Epithelial cell of esophagus (primary cell): ENCODE results near the gene SRPK3.

Experiments used
- DNase-seq: peaks from one replicate; pipeline ENCODE4 v3.0.0; 2010; ENCODE audit warnings: low read depth
- H3K4me3 ChIP-seq: 2 replicates; pipeline ENCODE4 v1.5.1; 2011; ENCODE audit warnings: mild to moderate bottlenecking, low read length, control low read depth
- TF ChIP-seq, protein P1 (sequence below): IDR thresholded peaks from 2 replicates; pipeline ENCODE4 v1.5.1; 2011; ENCODE audit warnings: low read depth, mild to moderate bottlenecking, low read length, control low read depth, inconsistent platforms; ENCODE audit not compliant: insufficient read depth; ENCODE audit errors: missing control alignments

The SRPK3 gene

DNA sequence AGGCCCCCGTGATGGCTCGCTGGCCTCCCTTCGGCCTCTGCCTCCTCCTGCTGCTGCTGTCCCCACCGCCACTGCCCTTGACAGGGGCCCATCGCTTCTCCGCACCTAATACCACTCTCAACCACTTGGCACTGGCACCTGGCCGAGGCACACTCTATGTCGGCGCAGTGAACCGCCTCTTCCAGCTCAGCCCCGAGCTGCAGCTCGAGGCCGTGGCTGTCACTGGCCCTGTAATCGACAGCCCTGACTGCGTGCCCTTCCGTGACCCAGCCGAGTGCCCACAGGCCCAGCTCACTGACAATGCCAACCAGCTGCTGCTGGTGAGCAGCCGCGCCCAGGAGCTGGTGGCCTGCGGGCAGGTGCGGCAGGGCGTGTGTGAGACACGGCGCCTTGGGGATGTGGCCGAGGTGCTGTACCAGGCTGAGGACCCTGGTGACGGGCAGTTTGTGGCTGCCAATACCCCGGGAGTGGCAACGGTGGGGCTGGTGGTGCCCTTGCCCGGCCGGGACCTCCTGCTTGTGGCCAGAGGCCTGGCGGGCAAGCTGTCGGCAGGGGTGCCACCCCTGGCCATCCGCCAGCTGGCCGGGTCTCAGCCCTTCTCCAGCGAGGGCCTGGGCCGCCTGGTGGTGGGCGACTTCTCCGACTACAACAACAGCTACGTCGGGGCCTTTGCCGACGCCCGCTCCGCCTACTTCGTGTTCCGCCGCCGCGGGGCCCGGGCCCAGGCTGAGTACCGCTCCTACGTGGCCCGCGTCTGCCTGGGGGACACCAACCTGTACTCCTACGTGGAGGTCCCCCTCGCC is 13.8 kb upstream of the SRPK3 start:
- DNase-seq = no peak
- H3K4me3 ChIP-seq = no peak overlapping the region
- TF ChIP-seq, protein P1, sequence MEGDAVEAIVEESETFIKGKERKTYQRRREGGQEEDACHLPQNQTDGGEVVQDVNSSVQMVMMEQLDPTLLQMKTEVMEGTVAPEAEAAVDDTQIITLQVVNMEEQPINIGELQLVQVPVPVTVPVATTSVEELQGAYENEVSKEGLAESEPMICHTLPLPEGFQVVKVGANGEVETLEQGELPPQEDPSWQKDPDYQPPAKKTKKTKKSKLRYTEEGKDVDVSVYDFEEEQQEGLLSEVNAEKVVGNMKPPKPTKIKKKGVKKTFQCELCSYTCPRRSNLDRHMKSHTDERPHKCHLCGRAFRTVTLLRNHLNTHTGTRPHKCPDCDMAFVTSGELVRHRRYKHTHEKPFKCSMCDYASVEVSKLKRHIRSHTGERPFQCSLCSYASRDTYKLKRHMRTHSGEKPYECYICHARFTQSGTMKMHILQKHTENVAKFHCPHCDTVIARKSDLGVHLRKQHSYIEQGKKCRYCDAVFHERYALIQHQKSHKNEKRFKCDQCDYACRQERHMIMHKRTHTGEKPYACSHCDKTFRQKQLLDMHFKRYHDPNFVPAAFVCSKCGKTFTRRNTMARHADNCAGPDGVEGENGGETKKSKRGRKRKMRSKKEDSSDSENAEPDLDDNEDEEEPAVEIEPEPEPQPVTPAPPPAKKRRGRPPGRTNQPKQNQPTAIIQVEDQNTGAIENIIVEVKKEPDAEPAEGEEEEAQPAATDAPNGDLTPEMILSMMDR = no peak

DNA sequence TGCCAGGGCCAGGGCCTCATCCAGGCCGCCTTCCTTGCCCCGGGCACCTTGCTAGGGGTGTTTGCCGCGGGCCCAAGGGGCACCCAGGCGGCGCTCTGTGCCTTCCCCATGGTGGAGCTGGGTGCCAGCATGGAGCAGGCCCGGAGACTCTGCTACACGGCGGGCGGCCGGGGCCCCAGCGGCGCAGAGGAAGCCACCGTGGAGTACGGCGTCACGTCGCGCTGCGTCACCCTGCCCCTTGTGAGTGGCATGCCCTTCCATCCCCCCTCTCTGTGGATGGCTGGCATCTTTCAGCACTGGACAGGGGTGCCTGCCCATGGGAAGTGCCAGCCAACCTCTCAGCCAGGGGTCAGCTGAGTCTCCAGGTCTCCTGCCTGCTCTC is 13.2 kb upstream of the SRPK3 start:
- DNase-seq = no peak
- TF ChIP-seq, protein P1 = no peak
- no peak overlapping the region for H3K4me3 ChIP-seq

DNA sequence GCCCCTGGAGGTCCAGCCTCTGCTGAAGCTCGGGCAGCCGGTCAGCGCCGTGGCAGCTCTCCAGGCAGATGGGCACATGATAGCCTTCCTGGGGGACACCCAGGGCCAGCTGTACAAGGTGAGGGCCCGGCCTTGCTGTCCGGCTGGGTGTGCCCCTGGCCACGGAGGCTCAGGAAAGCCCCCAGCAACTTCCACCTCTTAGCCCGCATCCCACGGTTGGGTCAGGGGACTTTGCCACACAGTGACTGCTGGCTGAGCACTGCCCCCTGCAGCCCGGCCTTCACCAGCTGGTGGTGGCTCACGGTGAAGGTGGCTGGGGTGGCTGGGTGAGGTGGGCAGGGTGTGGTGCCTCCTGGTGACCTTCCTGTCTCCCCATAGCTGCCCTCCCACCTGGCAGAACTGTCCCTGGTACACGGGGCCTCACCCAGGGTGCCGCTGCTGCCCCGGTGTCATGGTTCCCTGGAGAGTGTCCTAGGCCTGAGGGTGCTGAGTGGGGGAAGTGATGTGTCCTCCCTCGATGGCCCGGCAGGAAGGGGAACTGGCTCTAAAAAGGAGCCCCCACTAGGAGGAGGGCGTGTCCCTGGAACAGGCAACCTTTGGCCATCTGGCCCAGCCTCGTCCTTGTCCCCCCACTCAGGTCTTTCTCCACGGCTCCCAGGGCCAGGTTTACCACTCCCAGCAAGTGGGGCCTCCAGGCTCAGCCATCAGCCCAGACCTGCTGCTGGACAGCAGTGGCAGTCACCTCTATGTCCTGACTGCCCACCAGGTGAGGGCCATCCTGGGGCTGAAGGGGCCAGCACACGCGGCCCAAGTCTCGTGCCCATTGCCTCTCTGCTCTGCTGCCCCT is 12.3 kb upstream of the SRPK3 start:
- DNase-seq = no peak
- H3K4me3 ChIP-seq = no peak overlapping the region
- TF ChIP-seq, protein P1 = no peak

DNA sequence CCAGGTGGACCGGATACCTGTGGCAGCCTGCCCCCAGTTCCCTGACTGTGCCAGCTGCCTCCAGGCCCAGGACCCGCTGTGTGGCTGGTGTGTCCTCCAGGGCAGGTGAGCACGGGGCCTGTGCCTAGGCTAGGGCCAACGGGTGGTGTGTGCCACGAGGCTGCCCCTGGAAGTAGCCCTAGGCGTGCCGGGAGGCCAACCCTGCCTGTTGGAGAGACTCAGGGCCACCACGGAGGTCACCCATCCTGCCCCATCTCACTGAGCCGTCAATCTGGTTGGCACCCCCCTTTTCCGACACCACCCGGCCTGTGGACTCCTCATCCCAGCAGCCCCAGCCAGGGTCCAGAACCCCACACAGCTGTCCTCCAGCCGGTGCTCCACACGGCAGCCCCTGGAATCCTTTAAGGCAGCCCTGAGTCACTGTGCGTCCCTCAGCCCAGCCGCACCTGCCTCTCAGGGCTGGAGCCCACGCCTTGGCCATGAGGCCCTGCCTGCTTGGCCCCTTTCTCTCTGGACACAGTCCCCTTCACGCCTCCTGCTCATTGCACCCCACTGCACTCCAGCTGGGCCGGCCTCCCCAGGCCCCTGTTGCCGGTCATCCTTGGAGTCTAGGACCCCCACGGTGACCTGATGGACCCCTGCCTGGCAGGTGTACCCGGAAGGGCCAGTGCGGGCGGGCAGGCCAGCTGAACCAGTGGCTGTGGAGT is 11.5 kb upstream of the SRPK3 start:
- DNase-seq = no peak

DNA sequence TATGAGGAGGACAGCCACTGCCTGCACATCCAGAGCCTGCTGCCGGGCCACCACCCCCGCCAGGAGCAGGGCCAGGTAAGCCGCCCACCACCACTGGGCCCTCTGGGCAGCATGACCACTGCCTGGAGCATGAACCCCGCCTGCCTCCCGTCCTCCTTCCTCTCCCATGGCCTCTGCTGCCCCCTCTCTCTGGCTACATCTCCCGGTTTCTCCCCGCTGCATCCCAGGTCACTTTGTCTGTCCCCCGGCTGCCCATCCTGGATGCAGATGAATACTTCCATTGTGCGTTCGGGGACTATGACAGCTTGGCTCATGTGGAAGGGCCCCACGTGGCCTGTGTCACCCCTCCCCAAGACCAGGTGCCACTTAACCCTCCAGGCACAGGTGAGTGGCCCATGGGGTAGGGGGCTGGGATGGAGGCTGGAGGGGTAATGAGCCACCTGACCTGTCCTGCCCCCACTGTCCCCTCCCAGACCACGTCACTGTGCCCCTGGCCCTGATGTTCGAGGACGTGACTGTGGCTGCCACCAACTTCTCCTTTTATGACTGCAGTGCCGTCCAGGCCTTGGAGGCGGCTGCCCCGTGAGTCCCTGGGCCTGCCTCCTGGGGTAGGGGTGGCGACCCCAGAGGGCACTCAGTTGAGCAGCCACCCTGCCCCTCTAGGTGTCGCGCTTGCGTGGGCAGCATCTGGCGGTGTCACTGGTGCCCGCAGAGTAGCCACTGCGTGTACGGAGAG is 10.8 kb upstream of the SRPK3 start:
- H3K4me3 ChIP-seq = no peak overlapping the region
- TF ChIP-seq, protein P1 = no peak
- no peak for DNase-seq

More for the DNA sequence above, 11.5 kb upstream of the SRPK3 start:
- no peak overlapping the region for H3K4me3 ChIP-seq
- TF ChIP-seq, protein P1 = no peak

DNA sequence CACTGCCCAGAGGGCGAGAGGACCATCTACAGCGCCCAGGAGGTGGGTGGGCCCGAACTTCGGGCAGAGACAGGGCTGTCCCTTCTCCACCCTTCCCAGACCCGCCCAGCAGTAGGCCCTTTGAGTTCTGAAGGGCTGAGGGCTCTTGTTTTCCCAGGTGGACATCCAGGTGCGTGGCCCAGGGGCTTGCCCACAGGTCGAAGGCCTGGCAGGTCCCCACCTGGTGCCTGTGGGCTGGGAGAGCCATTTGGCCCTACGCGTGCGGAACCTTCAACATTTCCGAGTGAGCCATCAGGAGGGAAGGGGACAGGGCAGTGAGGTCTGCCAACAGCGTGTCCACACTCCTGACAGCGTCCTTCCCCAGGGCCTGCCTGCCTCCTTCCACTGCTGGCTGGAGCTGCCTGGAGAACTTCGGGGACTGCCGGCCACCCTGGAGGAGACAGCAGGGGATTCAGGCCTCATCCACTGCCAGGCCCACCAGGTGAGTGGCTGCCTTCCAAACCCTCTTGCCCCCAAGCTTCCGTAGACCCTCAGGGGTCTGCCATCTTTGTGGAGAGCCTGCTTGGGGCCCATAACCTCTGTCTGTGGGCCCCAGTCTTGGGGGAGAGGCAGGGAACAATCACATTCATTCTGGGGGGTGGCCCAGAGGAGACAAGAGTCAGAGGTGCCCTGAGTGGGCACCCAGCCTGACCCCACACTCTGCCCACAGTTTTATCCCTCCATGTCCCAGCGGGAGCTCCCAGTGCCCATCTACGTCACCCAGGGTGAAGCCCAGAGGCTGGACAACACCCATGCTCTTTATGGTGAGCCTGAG is 10.0 kb upstream of the SRPK3 start:
- no peak for DNase-seq
- TF ChIP-seq, protein P1 = no peak
- no peak overlapping the region for H3K4me3 ChIP-seq
